Natural killer cell (primary cell): ENCODE data around the gene CSHL1. TPM values are rescaled to one million over a fixed set of nuclear protein-coding genes. Genes with fewer than 3 reads are reported as not detected.
"Not testable (repeated sequence)": the region's sequence is repeated elsewhere in the genome, so short reads cannot be mapped to it uniquely, and the experiment has no call there.

Source experiments
- ATAC-seq, 3 donors: fragments of 150-1000 bp in 2 of 3; fragments of 200-7000 bp in 1 of 3; cut with Tn5 transposase; 1 replicate in 1 of 3; 2 replicates in 2 of 3; pipeline ENCODE4 v1.10.0; 2021; ENCODE audit warnings: mild to moderate bottlenecking in 2 of 3, moderate library complexity in 2 of 3
- DNase-seq, 2 donors: peaks; one replicate each; pipeline versions ENCODE4 v3.0.0 to v3.0.0-alpha.2; 2013 to 2021; ENCODE audit warnings: mixed read lengths in 1 of 2
- H3K27ac ChIP-seq: one replicate; pipeline ENCODE4 v1.5.1; 2013; ENCODE audit warnings: mild to moderate bottlenecking, low read length
- H3K27me3 ChIP-seq: one replicate; pipeline ENCODE4 v1.6.1; 2013; ENCODE audit warnings: low read length; ENCODE audit not compliant: control insufficient read depth, insufficient read depth
- H3K36me3 ChIP-seq: one replicate; pipeline ENCODE4 v1.6.1; 2013; ENCODE audit warnings: low read length; ENCODE audit not compliant: control insufficient read depth, insufficient read depth
- H3K4me1 ChIP-seq: one replicate; pipeline ENCODE4 v1.6.1; 2013; ENCODE audit warnings: low read length; ENCODE audit not compliant: control insufficient read depth, insufficient read depth
- H3K4me3 ChIP-seq: one replicate; pipeline ENCODE4 v1.5.1; 2013; ENCODE audit warnings: low read length
- H3K9me3 ChIP-seq: one replicate; pipeline ENCODE4 v1.6.1; 2013; ENCODE audit warnings: low read length; ENCODE audit not compliant: control insufficient read depth, insufficient read depth
- H3K27ac Mint-ChIP-seq, 2 donors: one replicate each; pipeline ENCODE4 v1.8.0; 2022; ENCODE audit warnings: mild to moderate bottlenecking in 2 of 2, mixed read lengths in 2 of 2, moderate library complexity in 1 of 2
- H3K27me3 Mint-ChIP-seq, 2 donors: one replicate each; pipeline ENCODE4 v1.8.0; 2022; ENCODE audit warnings: low read depth in 2 of 2, mixed read lengths in 2 of 2
- H3K36me3 Mint-ChIP-seq: one replicate; pipeline ENCODE4 v1.8.0; 2022; ENCODE audit warnings: mixed read lengths
- H3K4me1 Mint-ChIP-seq, 2 donors: one replicate each; pipeline ENCODE4 v1.8.0; 2022; ENCODE audit warnings: mixed read lengths in 2 of 2
- H3K4me3 Mint-ChIP-seq: one replicate; pipeline ENCODE4 v1.8.0; 2022; ENCODE audit warnings: mild to moderate bottlenecking, moderate library complexity, mixed read lengths
- H3K9me3 Mint-ChIP-seq, 2 donors: one replicate each; pipeline ENCODE4 v1.8.0; 2022; ENCODE audit warnings: mixed read lengths in 2 of 2
- CTCF ChIP-seq: fragments of 200-600 bp; IDR thresholded peaks from one replicate; pipeline ENCODE4 v1.8.0; 2022; ENCODE audit warnings: antibody characterized with exemption
- WGBS: methylation state at CpG from one replicate; pipeline ENCODE4 v1.1.7; 2013; ENCODE audit warnings: missing lambda C conversion rate; ENCODE audit not compliant: insufficient coverage; 5-methylcytosine and 5-hydroxymethylcytosine counted together
- intact Hi-C: fragments of 100-400 bp; cut with micrococcal nuclease; formaldehyde crosslinking; loops from one replicate; pipeline ENCODE4 v1.14.2; 2022
- total RNA-seq, 4 donors: library from RNA; stranded (reverse); fragments of 120-200 nt in 1 of 4; gene quantifications; one replicate each; pipeline versions ENCODE4 v1.2.3 to v1.2.4, GENCODE V29; 2013 to 2022

Gene CSHL1
- total RNA-seq, 3 donors from 2014 or later (not counting 1 experiment from before 2014, with no cell fraction given): not detected

- Mint-ChIP-seq H3K9me3 (no peaks in the 10 kb centered on the region), H3K27me3 (peaks cover 0 to 8% of the 10 kb centered on the region in 2 donors), H3K4me3 (no peak overlapping the region), H3K36me3 (no peaks in the 10 kb centered on the region), H3K27ac (no peak overlapping the region), H3K4me1 (no peaks in the 10 kb centered on the region)
- Histone ChIP-seq H3K36me3 (no peaks in the 10 kb centered on the region), H3K27ac (no peak overlapping the region), H3K27me3 (no peaks in the 10 kb centered on the region), H3K4me1 (no peaks in the 10 kb centered on the region), H3K4me3 (no peak overlapping the region), H3K9me3 (no peaks in the 10 kb centered on the region)
- no peak for TF ChIP-seq CTCF
- DNase-seq (no peak), ATAC-seq (no peak)
- intact Hi-C loops: no loop called here
- 87% methylated on average over 12 of the region's 12 CpGs for WGBS
Observed at GRCh38 chr17:63880706-63881105, 30.4 kb downstream of the CSHL1 start.

GRCh38 chr17:63878413-63878812 lies 32.6 kb downstream of the CSHL1 start:
- H3K4me3 Mint-ChIP-seq, H3K4me3 ChIP-seq, ATAC-seq, H3K36me3 ChIP-seq, DNase-seq, H3K27ac ChIP-seq, intact Hi-C loops, H3K27me3 ChIP-seq, H3K27ac Mint-ChIP-seq, H3K9me3 Mint-ChIP-seq, H3K4me1 Mint-ChIP-seq, H3K4me1 ChIP-seq, H3K9me3 ChIP-seq, H3K36me3 Mint-ChIP-seq: not testable (repeated sequence)
- H3K27me3 Mint-ChIP-seq: peaks cover 0 to 10% of the 10 kb centered on the region in 2 donors
- 82% methylated on average over 9 of the region's 9 CpGs for WGBS

DNA sequence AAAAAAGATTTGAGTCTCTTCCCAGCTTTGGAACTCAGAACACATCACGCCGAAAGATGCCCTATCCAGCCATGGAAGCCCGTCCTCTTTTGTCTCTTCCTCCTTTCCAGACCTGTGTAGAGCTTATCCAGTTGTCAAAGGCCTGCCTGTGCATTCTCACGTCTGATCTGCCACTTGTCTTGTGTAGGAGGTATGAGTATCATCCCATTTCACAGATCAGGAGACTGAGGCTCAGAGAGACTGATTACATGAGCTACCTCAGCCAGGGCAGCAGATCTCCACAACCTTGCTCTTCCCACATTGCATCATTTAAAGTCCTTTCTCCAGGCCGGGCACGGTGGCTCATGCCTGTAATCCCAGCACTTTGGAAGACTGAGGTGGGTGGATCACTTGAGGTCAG lies 36.4 kb downstream of the CSHL1 start:
- intact Hi-C loops, H3K4me1 ChIP-seq, H3K4me3 ChIP-seq, H3K36me3 ChIP-seq, H3K27ac ChIP-seq, H3K27ac Mint-ChIP-seq, H3K36me3 Mint-ChIP-seq, DNase-seq, ATAC-seq, H3K27me3 Mint-ChIP-seq, H3K4me3 Mint-ChIP-seq, H3K27me3 ChIP-seq, H3K4me1 Mint-ChIP-seq, H3K9me3 Mint-ChIP-seq, H3K9me3 ChIP-seq: not testable (repeated sequence)
- 95% methylated on average over 2 of the region's 6 CpGs for WGBS

- ATAC-seq, H3K36me3 ChIP-seq, DNase-seq, H3K27ac ChIP-seq, H3K36me3 Mint-ChIP-seq, H3K27me3 ChIP-seq, H3K27ac Mint-ChIP-seq, H3K4me3 Mint-ChIP-seq, H3K27me3 Mint-ChIP-seq, H3K9me3 Mint-ChIP-seq, H3K4me1 Mint-ChIP-seq, H3K4me1 ChIP-seq, H3K9me3 ChIP-seq, intact Hi-C loops, H3K4me3 ChIP-seq: not testable (repeated sequence)
- 68% methylated on average over 4 of the region's 8 CpGs for WGBS
Observed at GRCh38 chr17:63874061-63874626, 36.9 kb downstream of the CSHL1 start.

- H3K27ac Mint-ChIP-seq, H3K27me3 ChIP-seq, DNase-seq, H3K9me3 Mint-ChIP-seq, H3K4me1 Mint-ChIP-seq, ATAC-seq, H3K4me3 Mint-ChIP-seq, H3K27me3 Mint-ChIP-seq, H3K27ac ChIP-seq, H3K4me3 ChIP-seq, H3K36me3 ChIP-seq, H3K36me3 Mint-ChIP-seq, H3K4me1 ChIP-seq, H3K9me3 ChIP-seq, intact Hi-C loops: not testable (repeated sequence)
- no CpG with 5 or more reads among the region's 7 CpGs for WGBS
Observed at GRCh38 chr17:63873577-63873976, 37.5 kb downstream of the CSHL1 start, which contains the start of gene CSH2. TSS of gene CSH2 (minus strand) at chr17:63873677. CDS start at chr17:63873614, 63 bp downstream.

GRCh38 chr17:63871646-63872365 lies 39.3 kb downstream of the CSHL1 start:
- H3K27me3 ChIP-seq, DNase-seq, H3K9me3 Mint-ChIP-seq, ATAC-seq, H3K36me3 ChIP-seq, H3K9me3 ChIP-seq, H3K4me3 ChIP-seq, H3K27me3 Mint-ChIP-seq, H3K27ac Mint-ChIP-seq, H3K4me3 Mint-ChIP-seq, H3K4me1 Mint-ChIP-seq, H3K36me3 Mint-ChIP-seq, intact Hi-C loops, H3K4me1 ChIP-seq, H3K27ac ChIP-seq: not testable (repeated sequence)
- WGBS: 98% methylated on average over 6 of the region's 15 CpGs

DNA sequence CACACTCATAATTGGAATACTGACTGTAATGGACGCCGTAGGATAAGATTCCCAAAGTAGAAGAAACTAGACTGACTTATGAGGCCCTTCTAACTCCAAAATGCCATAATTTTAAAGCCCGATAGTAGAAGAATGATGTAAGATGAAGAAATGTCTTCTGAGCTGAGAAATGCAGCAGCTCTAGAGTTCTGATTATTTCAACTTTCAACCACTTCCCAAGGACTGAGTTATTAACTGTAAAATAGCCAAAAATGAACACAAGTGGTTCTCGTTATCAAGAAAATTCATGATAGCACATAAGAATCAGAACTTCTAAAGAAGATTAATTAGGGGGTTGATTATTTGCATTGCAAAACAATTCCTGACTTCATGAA lies 40.8 kb downstream of the CSHL1 start:
- ATAC-seq, H3K27ac Mint-ChIP-seq, H3K4me3 ChIP-seq, H3K9me3 Mint-ChIP-seq, H3K27ac ChIP-seq, DNase-seq, H3K4me3 Mint-ChIP-seq, H3K9me3 ChIP-seq, H3K36me3 ChIP-seq, H3K36me3 Mint-ChIP-seq, H3K27me3 ChIP-seq, intact Hi-C loops, H3K4me1 ChIP-seq, H3K27me3 Mint-ChIP-seq, H3K4me1 Mint-ChIP-seq: not testable (repeated sequence)
- no CpG with 5 or more reads among the region's 4 CpGs for WGBS
